ENCODE results near the gene OGG1. TPM values are rescaled to one million over a fixed set of nuclear protein-coding genes. Genes with fewer than 3 reads are reported as not detected.

OGG1 gene
- total and polyA plus RNA-seq, 10 of the 15 experiments (the other 5 are each of a cell fraction or from before 2014, with no cell fraction given), result 4.8 to 38.8 (median 27.2) TPM

- peak; percentile 87 for TF ChIP-seq CBFB (IDR thresholded peaks at IDR 0.05; ENCODE audit: low read depth)
- no peak for TF ChIP-seq SUZ12 (IDR thresholded peaks at IDR 0.05; ENCODE audit: unreplicated experiment)
- TF ChIP-seq ZNF207 (IDR thresholded peaks at IDR 0.05; ENCODE audit: borderline replicate concordance), result no peak
- no peak for TF ChIP-seq MAX (IDR thresholded peaks at IDR 0.05; ENCODE audit: low read depth, low read length)
- TF ChIP-seq ZBTB11 (CRISPR knock-in tag; IDR thresholded peaks at IDR 0.05), result no peak
- TF ChIP-seq RAD21 (IDR thresholded peaks at IDR 0.05; ENCODE audit: insufficient read depth, low read depth, low read length), result no peak
- TF ChIP-seq NR2F1 (conservative IDR thresholded peaks at IDR 0.05), result peak; percentile 32; the same call in 1 of the 2 replicates
- TF ChIP-seq BCL3 (IDR thresholded peaks at IDR 0.05; ENCODE audit: borderline replicate concordance, insufficient read depth, low read depth, low read length, poor library complexity, severe bottlenecking), result no peak
- peak; percentile 5; the same call in 1 of the 2 replicates for TF ChIP-seq NRF1 (conservative IDR thresholded peaks at IDR 0.05; ENCODE audit: low read depth, low read length)
- TF ChIP-seq REST (IDR thresholded peaks at IDR 0.05; ENCODE audit: low read depth, low read length), result no peak
- TF ChIP-seq ZNF24 (IDR thresholded peaks at IDR 0.05), result no peak
- peak; percentile 38 to 41; a peak in 1 of 4 replicates for TF ChIP-seq IKZF2 (IDR thresholded peaks at IDR 0.05)
- TF ChIP-seq SKIL (IDR thresholded peaks at IDR 0.05; ENCODE audit: low read depth, poor library complexity, severe bottlenecking), result no peak
- TF ChIP-seq ETV6 (conservative IDR thresholded peaks at IDR 0.05 in 1 of 2, IDR thresholded peaks at IDR 0.05 in 1 of 2; ENCODE audit: borderline replicate concordance in 1 of 2, low read depth in 1 of 2), result no peak
- no peak for TF ChIP-seq BCL11A (IDR thresholded peaks at IDR 0.05; ENCODE audit: low read depth, low read length)
- no peak for TF ChIP-seq ATF3 (IDR thresholded peaks at IDR 0.05; ENCODE audit: borderline replicate concordance, extremely low read depth, low read depth, low read length)
These were observed at the start of gene OGG1 (continued) for GRCh38 chr3:9749645-9750555.

Measured in GM12878 (cell line).